ENCODE data around the gene C19orf85.

C19orf85 gene

DNA sequence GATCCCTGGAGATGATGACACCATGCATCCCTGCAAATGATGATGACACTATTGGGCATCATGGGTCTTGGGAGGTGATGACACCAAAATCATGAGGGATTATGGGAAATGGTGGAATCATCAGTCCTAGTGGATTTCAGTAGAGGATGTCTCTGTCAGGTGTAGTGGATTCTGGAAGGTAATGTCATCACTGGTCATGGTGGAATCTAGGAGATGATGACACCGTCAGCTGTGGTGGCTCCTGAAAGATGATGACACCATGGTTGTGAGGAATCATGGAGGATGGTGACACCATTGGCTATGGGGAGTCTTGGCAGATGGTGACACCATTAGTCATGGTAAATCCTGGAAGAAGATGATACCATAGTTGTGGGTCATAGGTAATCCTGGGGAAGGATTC, 33.4 kb downstream of the C19orf85 start:
- TF ChIP-seq NFIC (IDR thresholded peaks at IDR 0.05) (no peak), EGR1 (IDR thresholded peaks at IDR 0.05) (no peak), TCF12 (IDR thresholded peaks at IDR 0.05; ENCODE audit: low read depth) (no peak), YY1 (IDR thresholded peaks at IDR 0.05; ENCODE audit: low read depth) (no peak)

DNA sequence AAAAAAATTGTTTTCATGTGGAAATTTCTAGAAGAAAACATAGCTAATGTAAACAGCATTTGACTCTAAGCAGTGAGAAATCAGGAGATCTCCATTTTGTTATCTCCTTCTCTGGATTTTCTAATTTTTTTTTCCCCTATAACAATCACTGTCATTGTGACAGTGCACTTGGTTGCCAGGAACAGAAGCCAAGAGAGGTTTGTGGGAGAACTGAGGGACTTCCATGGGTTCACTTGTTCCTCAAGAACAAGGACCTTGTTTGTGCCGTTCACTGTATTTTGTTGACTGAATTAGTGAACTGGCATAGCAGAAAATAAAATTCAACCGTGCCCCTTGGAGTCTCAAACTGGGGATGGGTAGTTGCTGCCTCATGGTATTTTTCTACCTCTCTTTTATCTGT, 38.5 kb downstream of the C19orf85 start:
- no peak for TF ChIP-seq TCF12 (IDR thresholded peaks at IDR 0.05; ENCODE audit: low read depth)
- TF ChIP-seq, protein P1, sequence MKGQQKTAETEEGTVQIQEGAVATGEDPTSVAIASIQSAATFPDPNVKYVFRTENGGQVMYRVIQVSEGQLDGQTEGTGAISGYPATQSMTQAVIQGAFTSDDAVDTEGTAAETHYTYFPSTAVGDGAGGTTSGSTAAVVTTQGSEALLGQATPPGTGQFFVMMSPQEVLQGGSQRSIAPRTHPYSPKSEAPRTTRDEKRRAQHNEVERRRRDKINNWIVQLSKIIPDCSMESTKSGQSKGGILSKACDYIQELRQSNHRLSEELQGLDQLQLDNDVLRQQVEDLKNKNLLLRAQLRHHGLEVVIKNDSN (IDR thresholded peaks at IDR 0.05), result no peak
- TF ChIP-seq NFIC (IDR thresholded peaks at IDR 0.05), result no peak
- TF ChIP-seq, protein P2, sequence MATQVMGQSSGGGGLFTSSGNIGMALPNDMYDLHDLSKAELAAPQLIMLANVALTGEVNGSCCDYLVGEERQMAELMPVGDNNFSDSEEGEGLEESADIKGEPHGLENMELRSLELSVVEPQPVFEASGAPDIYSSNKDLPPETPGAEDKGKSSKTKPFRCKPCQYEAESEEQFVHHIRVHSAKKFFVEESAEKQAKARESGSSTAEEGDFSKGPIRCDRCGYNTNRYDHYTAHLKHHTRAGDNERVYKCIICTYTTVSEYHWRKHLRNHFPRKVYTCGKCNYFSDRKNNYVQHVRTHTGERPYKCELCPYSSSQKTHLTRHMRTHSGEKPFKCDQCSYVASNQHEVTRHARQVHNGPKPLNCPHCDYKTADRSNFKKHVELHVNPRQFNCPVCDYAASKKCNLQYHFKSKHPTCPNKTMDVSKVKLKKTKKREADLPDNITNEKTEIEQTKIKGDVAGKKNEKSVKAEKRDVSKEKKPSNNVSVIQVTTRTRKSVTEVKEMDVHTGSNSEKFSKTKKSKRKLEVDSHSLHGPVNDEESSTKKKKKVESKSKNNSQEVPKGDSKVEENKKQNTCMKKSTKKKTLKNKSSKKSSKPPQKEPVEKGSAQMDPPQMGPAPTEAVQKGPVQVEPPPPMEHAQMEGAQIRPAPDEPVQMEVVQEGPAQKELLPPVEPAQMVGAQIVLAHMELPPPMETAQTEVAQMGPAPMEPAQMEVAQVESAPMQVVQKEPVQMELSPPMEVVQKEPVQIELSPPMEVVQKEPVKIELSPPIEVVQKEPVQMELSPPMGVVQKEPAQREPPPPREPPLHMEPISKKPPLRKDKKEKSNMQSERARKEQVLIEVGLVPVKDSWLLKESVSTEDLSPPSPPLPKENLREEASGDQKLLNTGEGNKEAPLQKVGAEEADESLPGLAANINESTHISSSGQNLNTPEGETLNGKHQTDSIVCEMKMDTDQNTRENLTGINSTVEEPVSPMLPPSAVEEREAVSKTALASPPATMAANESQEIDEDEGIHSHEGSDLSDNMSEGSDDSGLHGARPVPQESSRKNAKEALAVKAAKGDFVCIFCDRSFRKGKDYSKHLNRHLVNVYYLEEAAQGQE (IDR thresholded peaks at IDR 0.05; ENCODE audit: low read depth), result no peak
- no peak for TF ChIP-seq RAD21 (IDR thresholded peaks at IDR 0.05; ENCODE audit: low read depth)
- no peak for TF ChIP-seq CREB1 (IDR thresholded peaks at IDR 0.05; ENCODE audit: low read depth)
- no peak for TF ChIP-seq EP300 (IDR thresholded peaks at IDR 0.05; ENCODE audit: borderline replicate concordance)
- no peak for TF ChIP-seq TAF1 (IDR thresholded peaks at IDR 0.05; ENCODE audit: low read depth)
- TF ChIP-seq, protein P3, sequence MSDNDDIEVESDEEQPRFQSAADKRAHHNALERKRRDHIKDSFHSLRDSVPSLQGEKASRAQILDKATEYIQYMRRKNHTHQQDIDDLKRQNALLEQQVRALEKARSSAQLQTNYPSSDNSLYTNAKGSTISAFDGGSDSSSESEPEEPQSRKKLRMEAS (IDR thresholded peaks at IDR 0.05), result no peak
- no peak for TF ChIP-seq EGR1 (IDR thresholded peaks at IDR 0.05)
- no peak for TF ChIP-seq FOXM1 (IDR thresholded peaks at IDR 0.05; ENCODE audit: borderline replicate concordance, low read depth)
- TF ChIP-seq YY1 (IDR thresholded peaks at IDR 0.05; ENCODE audit: low read depth), result no peak
- TF ChIP-seq ZBTB7A (IDR thresholded peaks at IDR 0.05; ENCODE audit: low read depth), result no peak
- no peak for TF ChIP-seq CEBPB (IDR thresholded peaks at IDR 0.05)
- no peak for TF ChIP-seq TEAD4 (IDR thresholded peaks at IDR 0.05)

DNA sequence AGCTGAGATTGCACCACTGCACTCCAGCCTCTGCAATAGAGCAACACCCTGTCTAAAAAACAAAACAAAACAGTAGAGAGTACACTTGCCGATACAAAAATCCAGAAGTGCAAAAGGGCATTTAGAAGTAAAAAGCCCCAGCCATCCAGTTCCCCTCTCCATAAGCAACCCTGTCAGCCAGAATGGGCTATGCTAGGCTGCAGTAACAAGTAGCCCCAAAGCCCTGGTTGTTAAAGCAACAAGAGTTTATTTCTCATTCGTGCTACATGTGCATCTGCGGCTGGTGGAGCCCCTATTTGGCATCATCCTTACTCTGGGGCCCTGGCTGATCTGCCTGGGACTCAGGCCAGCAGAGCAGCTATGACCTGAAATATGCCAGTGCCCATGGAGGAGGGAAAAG, 40.0 kb downstream of the C19orf85 start:
- TF ChIP-seq, protein P1 (IDR thresholded peaks at IDR 0.05), result no peak
- TF ChIP-seq EGR1 (IDR thresholded peaks at IDR 0.05) (no peak), TCF12 (IDR thresholded peaks at IDR 0.05; ENCODE audit: low read depth) (no peak), ZBTB7A (IDR thresholded peaks at IDR 0.05; ENCODE audit: low read depth) (no peak), CREB1 (IDR thresholded peaks at IDR 0.05; ENCODE audit: low read depth) (no peak), NFIC (IDR thresholded peaks at IDR 0.05) (no peak), YY1 (IDR thresholded peaks at IDR 0.05; ENCODE audit: low read depth) (no peak), EP300 (IDR thresholded peaks at IDR 0.05; ENCODE audit: borderline replicate concordance) (no peak), RAD21 (IDR thresholded peaks at IDR 0.05; ENCODE audit: low read depth) (no peak), FOXM1 (IDR thresholded peaks at IDR 0.05; ENCODE audit: borderline replicate concordance, low read depth) (no peak)
- TF ChIP-seq, protein P3 (IDR thresholded peaks at IDR 0.05), result no peak

DNA sequence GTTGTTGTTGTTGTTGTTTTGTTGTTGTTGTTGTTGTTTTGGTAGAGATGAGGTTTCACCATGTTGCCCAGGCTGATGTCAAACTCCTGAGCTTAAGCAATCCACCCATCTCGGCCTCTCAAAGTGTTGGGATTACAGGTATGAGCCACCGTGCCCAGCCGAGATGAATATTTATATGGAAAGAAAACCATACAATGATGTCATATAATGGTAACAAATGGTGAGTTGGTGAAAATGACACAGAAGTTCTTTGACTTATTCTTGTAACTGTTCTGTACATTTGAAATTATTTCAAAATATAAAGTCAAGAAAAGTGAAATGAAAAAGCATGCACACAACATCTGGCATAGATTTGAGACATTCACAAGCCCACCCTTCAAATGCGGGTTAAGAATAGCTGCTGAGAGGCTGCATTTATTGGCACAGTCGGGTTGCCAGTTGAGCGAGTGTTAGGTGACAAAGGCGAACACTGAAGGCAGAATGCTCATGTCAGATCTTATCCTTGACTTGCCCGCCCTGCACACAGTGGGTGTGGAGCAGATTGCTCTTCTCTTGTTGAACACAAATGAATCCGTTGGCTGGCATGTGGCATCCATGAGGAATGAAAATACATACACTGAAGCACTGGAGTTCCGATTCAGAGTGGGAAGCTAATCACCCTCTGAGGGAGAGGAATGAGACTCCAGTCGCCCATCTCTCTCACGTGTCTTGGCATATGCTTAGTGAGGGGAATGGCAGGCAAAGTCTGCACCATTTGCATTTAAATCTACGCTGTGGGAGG, 41.1 kb downstream of the C19orf85 start:
- no peak for TF ChIP-seq RAD21 (IDR thresholded peaks at IDR 0.05; ENCODE audit: low read depth)

DNA sequence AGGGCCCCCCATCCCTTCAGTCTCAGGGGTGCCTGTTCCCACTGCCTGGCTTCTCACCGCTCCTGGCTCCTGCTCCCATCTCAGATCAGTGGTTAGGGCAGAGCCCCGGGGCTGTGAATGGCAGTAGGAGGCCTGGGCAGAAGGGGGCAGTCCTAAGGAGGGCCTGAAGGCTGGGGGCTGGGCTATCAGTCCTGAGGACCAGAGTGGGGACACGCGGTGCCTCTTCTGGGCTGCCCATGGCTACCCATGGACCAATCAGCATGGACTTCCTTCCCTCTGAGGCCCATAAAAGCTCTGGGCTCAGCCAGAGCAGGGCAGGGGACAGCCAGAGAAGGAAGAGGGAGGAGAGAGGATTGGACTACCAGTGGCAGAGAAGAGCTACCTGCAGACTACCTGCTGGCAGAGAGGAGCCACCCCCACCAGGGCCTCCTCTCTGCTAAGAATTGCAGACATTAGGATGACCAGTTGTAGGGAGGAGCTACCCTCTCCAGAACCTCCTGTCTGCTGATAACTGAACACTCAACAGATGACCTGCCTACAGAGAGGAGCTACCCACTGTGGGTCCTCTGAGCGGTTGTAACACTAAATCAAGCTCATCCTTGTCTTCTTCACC, 44.8 kb downstream of the C19orf85 start:
- TF ChIP-seq YY1 (IDR thresholded peaks at IDR 0.05; ENCODE audit: low read depth) (no peak), CREB1 (IDR thresholded peaks at IDR 0.05; ENCODE audit: low read depth) (no peak), TCF12 (IDR thresholded peaks at IDR 0.05; ENCODE audit: low read depth) (no peak), TEAD4 (IDR thresholded peaks at IDR 0.05) (no peak), TAF1 (IDR thresholded peaks at IDR 0.05; ENCODE audit: low read depth) (no peak), EP300 (IDR thresholded peaks at IDR 0.05; ENCODE audit: borderline replicate concordance) (no peak), EGR1 (IDR thresholded peaks at IDR 0.05) (no peak), FOXM1 (IDR thresholded peaks at IDR 0.05; ENCODE audit: borderline replicate concordance, low read depth) (no peak), CEBPB (IDR thresholded peaks at IDR 0.05) (no peak), NFIC (IDR thresholded peaks at IDR 0.05) (no peak), ZBTB7A (IDR thresholded peaks at IDR 0.05; ENCODE audit: low read depth) (no peak)
- TF ChIP-seq, protein P2 (IDR thresholded peaks at IDR 0.05; ENCODE audit: low read depth), result no peak
- TF ChIP-seq, protein P3 (IDR thresholded peaks at IDR 0.05), result no peak
- TF ChIP-seq, protein P1 (IDR thresholded peaks at IDR 0.05), result no peak
